GM21825 (cell line): ENCODE data around the gene SLC1A7.

Experiments
- ATAC-seq: cut with Tn5 transposase; IDR thresholded peaks from one replicate; pipeline ENCODE4 v1.9.1; 2021; ENCODE audit warnings: mild to moderate bottlenecking, moderate library complexity; ENCODE audit not compliant: unreplicated experiment

The SLC1A7 gene

DNA sequence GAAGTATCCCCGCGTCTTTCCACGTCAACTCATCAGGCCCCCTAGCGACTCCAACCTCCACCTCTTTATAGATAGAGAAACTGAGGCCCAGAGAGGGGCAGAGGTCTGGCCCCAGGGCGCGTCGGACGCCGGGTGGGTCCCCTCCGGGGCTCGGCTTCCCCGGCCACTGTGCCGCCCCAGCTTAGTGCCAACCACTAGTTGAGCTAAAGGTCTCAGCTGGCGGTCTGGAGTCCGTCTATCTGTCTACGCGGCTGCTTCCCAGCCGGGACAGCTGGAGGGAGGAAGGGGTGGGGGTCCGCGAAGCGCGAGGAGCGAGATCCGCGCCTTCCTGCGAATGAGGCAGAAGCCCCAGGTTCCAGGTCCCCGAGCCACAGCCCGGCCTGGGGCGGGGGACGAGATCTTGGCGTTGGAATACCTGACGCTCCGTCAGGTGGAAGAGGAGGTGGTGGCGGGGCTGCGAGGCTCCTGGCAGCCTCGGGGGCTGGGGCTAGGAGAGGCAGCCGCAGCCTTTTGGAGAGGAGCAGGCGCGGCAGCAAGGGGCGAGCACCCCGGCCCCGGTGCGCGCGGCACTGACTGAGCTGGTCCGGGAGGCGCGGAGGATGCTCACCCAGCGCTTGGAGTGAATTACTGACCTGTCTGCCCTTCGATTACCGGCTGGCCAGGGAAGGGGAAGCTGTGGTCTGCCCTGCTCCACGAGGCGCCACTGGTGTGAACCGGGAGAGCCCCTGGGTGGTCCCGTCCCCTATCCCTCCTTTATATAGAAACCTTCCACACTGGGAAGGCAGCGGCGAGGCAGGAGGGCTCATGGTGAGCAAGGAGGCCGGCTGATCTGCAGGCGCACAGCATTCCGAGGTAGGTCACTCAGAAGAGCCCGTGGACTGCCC, 79.5 kb downstream of the SLC1A7 start:
- ATAC-seq = no peak

DNA sequence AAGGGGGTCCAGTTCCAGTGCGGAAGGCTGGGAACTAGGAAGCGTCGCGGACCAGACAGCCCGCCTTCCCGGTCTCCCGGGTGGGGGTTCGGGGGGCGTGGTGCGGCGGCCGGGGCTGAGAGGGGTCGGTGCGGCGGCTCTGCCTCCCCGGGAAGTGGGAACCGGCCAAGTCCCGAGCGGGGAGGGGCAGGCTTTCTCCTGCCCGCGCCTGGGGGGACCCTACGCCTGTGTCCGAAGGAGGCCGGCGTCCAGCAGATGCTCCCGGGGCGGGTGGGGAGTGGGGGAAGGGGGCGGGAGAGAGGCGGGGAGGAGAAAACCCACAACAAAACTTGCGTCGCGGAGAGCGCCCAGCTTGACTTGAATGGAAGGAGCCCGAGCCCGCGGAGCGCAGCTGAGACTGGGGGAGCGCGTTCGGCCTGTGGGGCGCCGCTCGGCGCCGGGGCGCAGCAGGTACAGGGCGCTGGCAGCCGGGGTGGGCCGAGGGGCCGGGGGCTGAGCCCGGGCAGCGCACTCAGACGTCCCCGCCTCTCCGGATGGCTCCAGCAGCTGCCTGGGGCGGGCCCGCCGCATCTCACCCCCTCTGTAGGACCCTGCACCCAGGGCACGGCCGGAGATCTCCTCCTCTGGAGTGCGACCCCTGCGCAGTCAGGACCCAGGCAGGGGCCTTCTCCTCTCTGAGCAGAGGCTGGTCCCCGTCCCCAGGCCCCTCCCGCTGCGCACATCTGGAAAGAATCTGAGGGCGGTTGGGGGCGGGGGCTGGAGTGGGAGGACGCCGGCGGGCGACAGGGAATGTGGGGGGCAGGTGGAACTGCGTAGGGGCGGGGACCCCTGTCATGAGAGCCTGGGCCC, 80.4 kb downstream of the SLC1A7 start, which contains the start of gene PODN:
Gene PODN, plus strand, starts transcription at position 355 of the 849 bp plus-strand sequence. CDS start 7,643 bp downstream, outside the sequence.
- no peak for ATAC-seq

DNA sequence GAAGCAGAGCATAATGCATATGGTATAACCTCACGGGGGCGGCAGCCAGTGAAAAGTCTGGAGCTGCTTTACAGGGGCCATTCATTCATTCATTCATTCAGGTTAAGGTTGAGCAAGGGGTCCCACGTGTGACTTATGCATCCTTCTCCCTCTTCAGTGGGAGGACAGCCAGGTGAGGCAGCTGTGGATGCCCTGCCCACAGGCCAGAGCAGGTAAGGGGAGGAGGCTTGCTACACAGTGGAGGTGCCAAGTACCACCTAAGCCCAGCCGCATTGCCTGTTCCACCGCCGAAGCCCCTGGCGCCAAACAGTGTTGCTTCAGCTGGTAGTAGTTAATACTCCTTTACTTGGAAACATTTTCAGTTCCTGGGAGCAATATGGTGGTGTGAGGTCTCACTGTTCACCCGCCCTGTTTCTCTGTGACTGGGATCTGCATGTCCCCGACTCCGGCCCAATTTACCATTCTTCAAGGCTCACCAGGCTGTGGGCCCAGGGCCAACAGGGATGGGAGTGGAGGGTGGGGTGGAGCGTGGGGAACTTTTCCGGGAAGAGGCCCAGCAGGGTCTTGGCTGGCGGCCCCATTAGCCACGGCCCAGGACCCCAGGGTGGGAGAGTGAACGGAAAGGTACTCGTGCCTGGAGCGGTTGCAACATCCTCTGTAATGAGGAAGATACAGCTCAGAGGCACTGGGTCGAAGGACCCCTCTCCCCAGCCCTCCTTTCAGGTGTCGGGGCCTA, 81.1 kb downstream of the SLC1A7 start:
- ATAC-seq = no peak

DNA sequence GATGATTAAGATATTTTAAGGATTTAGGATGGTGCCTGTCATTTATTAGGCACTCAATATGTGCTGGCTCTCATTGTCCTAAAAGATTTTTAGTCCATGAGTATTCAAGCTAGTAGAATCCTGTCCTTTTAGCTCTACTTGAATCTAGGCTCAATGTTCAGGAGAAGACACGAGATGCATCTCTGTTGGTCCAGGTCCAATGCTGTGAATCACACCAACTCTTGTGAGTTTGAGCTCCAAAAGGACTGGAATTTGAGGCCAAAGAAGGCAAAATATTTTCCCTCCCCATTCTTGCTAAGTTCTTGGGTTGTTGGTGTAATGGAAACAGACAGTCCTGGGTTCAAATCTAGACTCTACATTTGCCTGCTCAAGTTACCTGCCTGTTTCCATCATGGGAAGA, 81.9 kb downstream of the SLC1A7 start:
- ATAC-seq = no peak

DNA sequence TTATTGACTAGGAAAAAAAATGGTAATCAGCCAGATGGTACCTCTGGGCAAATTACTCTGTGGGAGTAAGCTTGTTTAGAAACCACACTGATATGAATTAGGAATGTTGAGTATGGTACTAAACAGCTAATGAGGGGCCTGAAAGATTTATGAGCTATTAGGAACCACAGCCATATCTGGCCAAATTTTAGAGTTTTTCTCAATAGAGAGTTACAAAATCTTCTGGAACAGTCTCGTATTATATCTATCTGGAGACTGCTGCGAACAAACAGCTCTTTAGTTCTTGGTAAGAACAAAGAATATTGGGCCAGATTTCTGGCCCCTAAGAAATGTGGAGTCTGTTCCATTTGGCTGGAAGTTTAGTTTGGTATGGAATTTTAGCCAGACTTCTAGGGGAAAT, 85.3 kb downstream of the SLC1A7 start:
- no peak for ATAC-seq

DNA sequence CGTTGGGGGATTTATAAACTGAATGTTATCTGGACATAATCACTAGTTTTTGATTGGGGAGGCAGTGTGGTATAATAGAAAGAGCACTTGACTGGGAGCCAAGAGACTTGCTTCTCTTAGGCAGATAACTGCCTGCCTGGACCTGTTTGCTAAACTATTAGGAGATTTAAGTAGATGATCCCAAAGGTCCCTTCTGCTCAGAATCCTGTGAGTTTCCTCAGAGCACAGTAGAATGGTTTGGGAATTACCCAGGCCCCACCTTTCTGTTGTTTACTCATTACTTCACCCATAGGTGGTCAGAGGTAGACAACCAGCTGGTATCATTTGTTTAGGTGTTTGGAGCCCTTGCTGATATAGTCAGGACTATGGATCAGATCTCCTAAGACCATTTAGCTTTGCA, 90.8 kb downstream of the SLC1A7 start:
- ATAC-seq = no peak

DNA sequence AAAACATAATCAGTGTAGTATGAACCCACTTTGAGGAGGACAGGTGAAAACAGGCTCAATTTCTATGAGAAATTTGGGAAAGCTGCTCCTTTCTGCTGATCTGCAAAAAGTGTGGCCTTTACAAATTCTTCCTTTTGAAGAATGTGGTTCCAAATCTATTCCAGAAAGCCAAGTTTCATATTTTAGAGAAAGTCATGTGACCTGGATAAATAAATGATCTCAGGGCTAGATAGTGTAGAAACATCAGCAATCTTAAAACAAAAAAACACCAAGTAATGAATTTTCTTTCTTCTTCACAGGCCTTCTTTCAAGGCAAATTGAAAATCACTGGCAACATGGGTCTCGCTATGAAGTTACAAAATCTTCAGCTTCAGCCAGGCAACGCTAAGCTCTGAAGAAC, 92.1 kb downstream of the SLC1A7 start:
- no peak for ATAC-seq

DNA sequence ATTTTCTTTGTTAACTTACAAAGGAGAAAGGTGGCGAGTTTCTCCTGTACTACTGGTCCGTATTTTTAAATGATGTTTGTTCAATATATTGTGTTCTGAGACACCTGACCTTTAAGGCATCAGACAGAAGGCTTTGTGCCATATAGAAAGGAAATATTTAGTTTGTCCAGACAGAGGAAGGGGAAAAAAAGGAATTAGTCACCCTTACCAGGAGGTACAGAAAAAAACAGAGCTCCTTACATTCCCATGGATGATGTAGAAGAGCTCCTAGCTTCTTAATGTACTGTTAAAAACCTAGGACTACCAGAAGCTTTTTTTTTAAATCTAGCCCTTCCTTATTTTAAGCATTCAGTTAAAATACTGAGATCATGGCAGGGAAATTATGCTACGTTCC, 92.9 kb downstream of the SLC1A7 start:
- ATAC-seq = no peak

DNA sequence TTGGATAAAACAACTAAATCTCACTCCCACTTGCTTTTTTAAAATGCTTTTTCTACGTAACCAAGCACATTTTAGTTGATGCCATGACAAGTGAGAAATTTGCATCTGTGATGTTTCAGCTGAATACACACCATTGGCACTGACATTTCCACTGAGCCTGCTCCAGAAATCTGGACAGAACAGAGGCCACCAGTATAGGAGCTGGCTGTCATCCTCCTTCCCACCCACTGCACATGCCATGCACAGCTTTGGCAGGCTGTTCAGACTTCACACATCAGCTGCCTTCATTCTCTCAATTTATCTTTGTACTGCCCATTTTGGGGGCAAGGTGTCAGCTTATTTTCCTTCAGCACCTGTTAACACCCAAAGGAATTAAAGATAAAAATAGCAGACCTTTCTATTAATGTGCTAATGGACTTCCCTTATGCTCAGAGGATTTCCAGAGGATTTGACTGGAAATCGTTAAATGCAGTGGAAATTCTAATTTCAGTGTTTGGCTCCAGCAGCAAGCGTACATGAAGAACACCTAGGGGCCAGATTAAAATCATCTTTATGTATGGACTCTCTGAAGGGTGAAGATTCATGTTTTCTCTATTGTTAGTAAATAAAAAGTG, 93.4 kb downstream of the SLC1A7 start:
- ATAC-seq = no peak

DNA sequence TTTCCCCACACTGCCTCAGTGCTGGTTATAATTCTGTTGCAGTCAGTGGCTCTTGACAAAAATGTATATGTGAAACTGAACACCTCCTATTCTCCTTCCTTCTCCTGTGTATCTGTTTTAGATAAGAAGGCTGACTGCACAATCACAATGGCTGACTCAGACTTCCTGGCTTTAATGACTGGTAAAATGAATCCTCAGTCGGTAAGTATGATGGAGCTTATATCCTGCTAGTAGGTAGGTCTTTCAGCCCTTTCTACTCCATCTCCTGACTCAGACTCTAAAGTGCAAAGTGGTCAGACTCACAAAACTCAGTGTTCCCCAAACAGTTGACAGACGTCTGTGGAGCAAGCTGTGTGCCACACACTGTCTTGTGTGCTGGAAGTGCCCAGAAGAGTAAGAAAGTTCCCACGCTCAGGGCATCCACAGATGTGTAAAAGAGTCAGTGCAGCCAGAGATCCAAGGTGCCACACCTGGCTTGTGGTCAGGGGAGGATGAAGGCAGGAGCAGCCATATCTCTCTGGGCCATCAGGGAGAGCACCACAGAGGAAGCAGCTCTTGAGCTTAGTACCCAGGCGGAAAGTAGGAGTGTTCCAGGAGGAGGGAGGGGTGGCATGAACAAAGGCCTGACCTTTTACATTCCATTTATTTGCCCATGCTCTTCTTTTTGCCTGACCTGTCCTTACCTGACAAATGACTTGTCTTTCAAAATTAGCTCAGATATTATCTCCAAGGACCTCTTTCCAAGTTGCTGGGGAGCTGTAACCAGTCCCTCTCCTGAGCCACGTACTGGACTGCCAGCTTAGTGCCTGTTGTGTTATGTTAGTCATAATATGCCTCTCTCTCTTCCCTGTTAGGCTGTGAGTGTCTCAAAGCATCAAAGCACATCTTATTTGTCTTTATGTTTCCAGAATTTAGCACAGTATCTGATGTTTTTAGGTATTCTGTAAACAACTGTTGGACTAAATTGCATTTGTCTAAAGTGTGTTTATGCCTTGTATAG, 94.4 kb downstream of the SLC1A7 start:
- no peak for ATAC-seq

DNA sequence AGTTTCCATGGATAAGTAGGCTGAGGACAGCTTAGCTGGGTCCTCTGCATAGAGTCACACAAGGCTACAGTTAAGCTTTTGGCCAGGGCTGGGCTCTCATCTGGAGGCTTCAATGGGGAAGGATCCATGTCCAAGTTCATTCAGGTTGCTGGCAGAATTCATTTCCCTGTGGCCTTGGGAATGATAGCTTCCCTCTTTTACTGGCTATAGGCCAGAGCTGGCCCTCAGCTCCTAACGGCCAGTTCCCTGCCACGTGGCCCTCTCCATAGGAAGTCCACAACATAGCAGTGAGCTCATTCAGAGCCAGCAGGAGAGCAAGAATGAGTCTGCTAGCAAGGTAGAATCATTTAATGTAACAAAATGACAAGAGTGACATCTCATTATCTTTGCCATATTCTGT, 95.5 kb downstream of the SLC1A7 start:
- no peak for ATAC-seq

DNA sequence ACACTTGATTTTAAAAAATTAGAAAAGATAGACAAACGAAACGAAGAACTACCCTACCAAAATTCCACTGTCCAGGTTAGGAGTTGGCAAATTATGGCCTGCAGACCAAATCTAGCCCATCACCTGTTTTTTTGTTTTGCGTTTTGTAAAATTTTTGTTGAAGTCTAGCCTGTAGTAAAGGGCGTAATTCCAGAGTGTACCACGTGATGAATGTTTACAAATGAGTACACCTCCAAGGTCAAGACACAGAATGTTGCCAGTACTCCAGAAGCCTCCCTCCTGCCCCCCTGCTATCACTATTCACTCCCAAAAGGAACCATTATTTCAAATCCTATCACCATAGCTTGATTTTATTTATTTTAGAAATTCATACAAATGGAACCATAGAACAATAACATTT, 97.5 kb downstream of the SLC1A7 start:
- ATAC-seq = no peak

DNA sequence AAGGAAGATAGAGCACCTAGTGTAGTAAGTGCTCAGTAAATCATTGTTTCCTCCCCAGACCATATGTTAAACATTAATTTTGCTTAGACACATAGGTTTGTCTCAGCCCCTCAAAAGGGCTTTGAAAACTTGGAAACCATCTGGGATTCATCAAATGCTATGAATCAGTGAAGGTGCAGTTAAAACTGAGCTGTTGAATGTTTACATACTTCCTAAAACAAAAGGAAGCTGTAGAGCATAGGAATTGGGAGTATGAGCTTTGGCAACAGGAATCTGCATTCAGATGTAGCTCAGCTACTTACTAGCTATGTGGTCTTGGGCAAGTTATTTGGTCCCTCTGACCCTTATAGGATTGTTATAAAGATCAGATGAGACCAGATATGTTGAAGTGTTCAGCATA, 99.2 kb downstream of the SLC1A7 start:
- no peak for ATAC-seq

DNA sequence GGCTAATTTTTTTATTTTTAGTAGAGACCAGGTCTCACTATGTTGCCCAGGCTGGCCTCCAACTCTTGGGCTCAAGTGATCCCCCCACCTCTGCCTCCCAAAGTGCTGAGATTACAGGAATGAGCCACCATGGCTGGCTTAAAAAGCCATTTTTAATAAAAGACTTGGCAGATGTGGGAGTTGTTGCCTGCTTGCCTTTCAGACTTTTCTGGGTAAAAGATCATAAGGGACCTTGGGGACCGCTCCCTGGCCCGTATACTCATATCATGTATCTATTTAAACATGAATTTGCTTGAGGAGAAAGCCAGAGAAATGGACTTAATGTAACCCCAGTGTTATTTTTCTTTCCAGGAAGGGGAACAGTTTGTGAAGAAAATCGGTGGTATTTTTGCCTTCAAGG, 103.9 kb downstream of the SLC1A7 start:
- no peak for ATAC-seq
